ENCODE results near the gene BIVM. TPM values are rescaled to one million over a fixed set of nuclear protein-coding genes. Genes with fewer than 3 reads are reported as not detected.

The BIVM gene
- total RNA-seq, 1 experiment from 2014 or later: 14.9 TPM

DNA sequence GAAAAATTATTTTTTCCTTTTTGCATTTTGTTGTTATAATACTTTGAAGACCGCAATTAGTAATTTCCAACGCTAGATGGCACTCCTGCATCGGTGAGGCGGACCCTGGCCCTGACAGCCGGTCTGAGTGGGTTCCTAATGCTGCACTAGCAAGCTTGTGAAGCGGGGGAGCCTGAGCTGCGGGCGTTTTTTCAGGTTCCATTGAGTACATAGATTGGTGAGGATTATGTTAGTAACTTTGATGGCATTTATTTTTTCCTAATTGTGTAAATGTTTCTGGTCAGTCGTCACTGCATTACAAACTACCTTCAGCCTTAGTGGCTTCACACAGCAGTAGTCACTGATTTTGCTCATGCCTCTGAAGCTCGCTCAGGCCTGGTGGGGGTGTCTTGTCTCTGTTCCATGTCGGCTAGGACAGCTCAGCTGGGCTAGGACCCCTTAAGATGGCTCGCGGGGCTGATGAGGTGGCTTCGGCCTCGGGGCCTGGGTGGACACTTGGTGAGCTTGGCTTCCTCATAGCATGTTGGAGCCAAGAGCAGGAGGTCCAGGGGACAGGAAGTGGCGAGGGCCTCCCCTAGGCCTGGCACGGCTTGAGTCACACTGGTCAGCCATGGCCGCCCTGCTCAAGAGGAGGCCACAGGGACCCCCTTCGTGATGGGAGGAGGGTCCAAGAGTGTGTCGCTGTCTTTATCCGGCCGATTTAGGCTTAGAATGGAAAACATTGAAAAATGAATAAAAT, 71.9 kb downstream of the BIVM start:
- peak; percentile 70 to 76 for DNase-seq
- BruUV-seq (replicated peaks): no TSS peak
- CTCF ChIA-PET: interaction anchor here (0.6 to 1.8 kb wide), 10 partner anchors 15 to 270 kb away, joined by 4 to 24 read pairs (median 4); no protein-coding TSS in a partner anchor

GRCh38 chr13:102872131-102872530, 73.2 kb downstream of the BIVM start:
- no peaks in the 10 kb centered on the region for H3K9me3 Mint-ChIP-seq (ENCODE audit: unreplicated experiment)
- intact Hi-C loops (cut with micrococcal nuclease; ENCODE audit: unreplicated experiment): no loop called here
- CTCF ChIA-PET: no interaction called here
- BruUV-seq (replicated peaks): no TSS peak
- DNase-seq: no peak
- no peaks in the 10 kb centered on the region for H3K4me1 Mint-ChIP-seq (ENCODE audit: low read depth, unreplicated experiment)
- H3K36me3 Mint-ChIP-seq (ENCODE audit: insufficient read depth, unreplicated experiment): peaks cover 23% of the 10 kb centered on the region
- Histone ChIP-seq H3K4me3 (ENCODE audit: low read depth, low read length) (no peak overlapping the region), H3K9me3 (no peaks in the 10 kb centered on the region), H3K36me3 (ENCODE audit: control insufficient read depth, insufficient read depth, low read length) (no peaks in the 10 kb centered on the region), H3K4me1 (no peaks in the 10 kb centered on the region), H3K27me3 (replicated peaks; ENCODE audit: control insufficient read depth, insufficient read depth, low read length) (no peaks in the 10 kb centered on the region)
- no peaks in the 10 kb centered on the region for H3K27me3 Mint-ChIP-seq (ENCODE audit: insufficient read depth, unreplicated experiment)
- H3K4me3 Mint-ChIP-seq (ENCODE audit: unreplicated experiment): no peak overlapping the region
- TF ChIP-seq, protein P1, sequence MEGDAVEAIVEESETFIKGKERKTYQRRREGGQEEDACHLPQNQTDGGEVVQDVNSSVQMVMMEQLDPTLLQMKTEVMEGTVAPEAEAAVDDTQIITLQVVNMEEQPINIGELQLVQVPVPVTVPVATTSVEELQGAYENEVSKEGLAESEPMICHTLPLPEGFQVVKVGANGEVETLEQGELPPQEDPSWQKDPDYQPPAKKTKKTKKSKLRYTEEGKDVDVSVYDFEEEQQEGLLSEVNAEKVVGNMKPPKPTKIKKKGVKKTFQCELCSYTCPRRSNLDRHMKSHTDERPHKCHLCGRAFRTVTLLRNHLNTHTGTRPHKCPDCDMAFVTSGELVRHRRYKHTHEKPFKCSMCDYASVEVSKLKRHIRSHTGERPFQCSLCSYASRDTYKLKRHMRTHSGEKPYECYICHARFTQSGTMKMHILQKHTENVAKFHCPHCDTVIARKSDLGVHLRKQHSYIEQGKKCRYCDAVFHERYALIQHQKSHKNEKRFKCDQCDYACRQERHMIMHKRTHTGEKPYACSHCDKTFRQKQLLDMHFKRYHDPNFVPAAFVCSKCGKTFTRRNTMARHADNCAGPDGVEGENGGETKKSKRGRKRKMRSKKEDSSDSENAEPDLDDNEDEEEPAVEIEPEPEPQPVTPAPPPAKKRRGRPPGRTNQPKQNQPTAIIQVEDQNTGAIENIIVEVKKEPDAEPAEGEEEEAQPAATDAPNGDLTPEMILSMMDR (IDR thresholded peaks at IDR 0.05; ENCODE audit: insufficient read depth in 1 of 2, low read depth in 1 of 2, low read length in 1 of 2, severe bottlenecking in 1 of 2, unreplicated experiment in 1 of 2): no peak
- POLR2A ChIA-PET: no interaction called here
- no peak overlapping the region for H3K27ac Mint-ChIP-seq (ENCODE audit: unreplicated experiment)

More for the DNA sequence above, 71.9 kb downstream of the BIVM start:
- intact Hi-C loops (cut with micrococcal nuclease; ENCODE audit: unreplicated experiment): loop anchor here (1.0 to 2.0 kb wide), 5 partner anchors 29 to 318 kb away; no protein-coding TSS in a partner anchor
- Histone ChIP-seq H3K9me3 (no peaks in the 10 kb centered on the region), H3K4me1 (no peaks in the 10 kb centered on the region), H3K4me3 (ENCODE audit: low read depth, low read length) (no peak overlapping the region), H3K36me3 (ENCODE audit: control insufficient read depth, insufficient read depth, low read length) (no peaks in the 10 kb centered on the region; the same call in 1 of the 2 replicates), H3K27me3 (replicated peaks; ENCODE audit: control insufficient read depth, insufficient read depth, low read length) (no peaks in the 10 kb centered on the region; the same call in 1 of the 2 replicates)
- POLR2A ChIA-PET: no interaction called here
- no peaks in the 10 kb centered on the region for H3K4me1 Mint-ChIP-seq (ENCODE audit: low read depth, unreplicated experiment)
- TF ChIP-seq, protein P1 (IDR thresholded peaks at IDR 0.05; ENCODE audit: insufficient read depth in 1 of 2, low read depth in 1 of 2, low read length in 1 of 2, severe bottlenecking in 1 of 2, unreplicated experiment in 1 of 2): peak; percentile 76 to 85
- H3K36me3 Mint-ChIP-seq (ENCODE audit: insufficient read depth, unreplicated experiment): peaks cover 23% of the 10 kb centered on the region
- H3K27ac Mint-ChIP-seq (ENCODE audit: unreplicated experiment): no peak overlapping the region
- H3K27me3 Mint-ChIP-seq (ENCODE audit: insufficient read depth, unreplicated experiment): no peaks in the 10 kb centered on the region
- H3K9me3 Mint-ChIP-seq (ENCODE audit: unreplicated experiment): no peaks in the 10 kb centered on the region
- H3K4me3 Mint-ChIP-seq (ENCODE audit: unreplicated experiment): no peak overlapping the region

GRCh38 chr13:102872531-102872930, 73.6 kb downstream of the BIVM start:
- BruUV-seq (replicated peaks): no TSS peak
- CTCF ChIA-PET: no interaction called here
- H3K36me3 Mint-ChIP-seq (ENCODE audit: insufficient read depth, unreplicated experiment): peaks cover 19% of the 10 kb centered on the region

More at GRCh38 chr13:102872531-102872930, 73.6 kb downstream of the BIVM start:
- TF ChIP-seq, protein P1 (IDR thresholded peaks at IDR 0.05; ENCODE audit: insufficient read depth in 1 of 2, low read depth in 1 of 2, low read length in 1 of 2, severe bottlenecking in 1 of 2, unreplicated experiment in 1 of 2): no peak
- H3K27me3 Mint-ChIP-seq (ENCODE audit: insufficient read depth, unreplicated experiment): no peaks in the 10 kb centered on the region
- H3K27ac Mint-ChIP-seq (ENCODE audit: unreplicated experiment): no peak overlapping the region
- no peak for DNase-seq
- intact Hi-C loops (cut with micrococcal nuclease; ENCODE audit: unreplicated experiment): no loop called here
- Histone ChIP-seq H3K9me3 (no peaks in the 10 kb centered on the region), H3K27me3 (replicated peaks; ENCODE audit: control insufficient read depth, insufficient read depth, low read length) (no peaks in the 10 kb centered on the region), H3K4me3 (ENCODE audit: low read depth, low read length) (no peak overlapping the region), H3K36me3 (ENCODE audit: control insufficient read depth, insufficient read depth, low read length) (no peaks in the 10 kb centered on the region), H3K4me1 (no peaks in the 10 kb centered on the region)
- no peaks in the 10 kb centered on the region for H3K4me1 Mint-ChIP-seq (ENCODE audit: low read depth, unreplicated experiment)
- H3K9me3 Mint-ChIP-seq (ENCODE audit: unreplicated experiment): no peaks in the 10 kb centered on the region
- POLR2A ChIA-PET: no interaction called here
- H3K4me3 Mint-ChIP-seq (ENCODE audit: unreplicated experiment): no peak overlapping the region
